Gastroesophageal sphincter (tissue), 4 donors: ENCODE results near the gene ACP3. TPM values are rescaled to one million over a fixed set of nuclear protein-coding genes. Genes with fewer than 3 reads are reported as not detected.

ENCODE experiments used
- ATAC-seq: fragments of 150-250 bp; one replicate; pipeline ENCODE4 v1.9.1; 2016; ENCODE audit warnings: mild to moderate bottlenecking, moderate library complexity
- H3K27ac ChIP-seq, 4 donors: fragments of 200-600 bp; sonication (generic) in 3 of 4; 1 replicate in 3 of 4; 2 replicates in 1 of 4; pipeline ENCODE4 v1.5.1; 2016 to 2019
- H3K27me3 ChIP-seq: fragments of 200-600 bp; sonication (generic); one replicate; pipeline ENCODE4 v1.5.1; 2019
- H3K36me3 ChIP-seq, 2 donors: fragments of 200-600 bp; sonication (generic); one replicate each; pipeline ENCODE4 v1.5.1; 2019; ENCODE audit warnings: control low read depth in 1 of 2
- H3K4me1 ChIP-seq, 3 donors: fragments of 200-600 bp; sonication (generic); 1 replicate in 2 of 3; 2 replicates in 1 of 3; pipeline ENCODE4 v1.5.1; 2016 to 2019; ENCODE audit warnings: control low read depth in 2 of 3
- H3K4me3 ChIP-seq, 2 donors: fragments of 200-600 bp; sonication (generic); one replicate each; pipeline ENCODE4 v1.5.1; 2019; ENCODE audit warnings: mild to moderate bottlenecking in 1 of 2, moderate library complexity in 1 of 2
- H3K9me3 ChIP-seq, 3 donors: fragments of 200-600 bp; sonication (generic); one replicate each; pipeline ENCODE4 v1.5.1; 2017 to 2019; ENCODE audit warnings: control low read depth in 2 of 3
- CTCF ChIP-seq, 4 experiments: fragments of 200-600 bp in 2 of 4; fragments of 450-650 bp in 2 of 4; sonication (generic) in 1 of 4; IDR thresholded peaks; one replicate each; pipeline ENCODE4 v1.5.1; 2017 to 2019; ENCODE audit warnings: antibody characterized with exemption in 4 of 4, mild to moderate bottlenecking in 2 of 4, moderate library complexity in 2 of 4
- EP300 ChIP-seq: sonication (generic); formaldehyde crosslinking; IDR thresholded peaks from one replicate; pipeline ENCODE4 v1.6.1; 2017; ENCODE audit warnings: antibody characterized with exemption, mild to moderate bottlenecking
- POLR2A ChIP-seq, 2 donors: fragments of 450-650 bp; IDR thresholded peaks; one replicate each; pipeline ENCODE4 v1.6.1; 2017; ENCODE audit warnings: antibody characterized with exemption in 2 of 2, mild to moderate bottlenecking in 2 of 2, moderate library complexity in 1 of 2
- POLR2AphosphoS5 ChIP-seq: sonication (generic); formaldehyde crosslinking; IDR thresholded peaks from one replicate; pipeline ENCODE4 v1.6.1; 2017; ENCODE audit warnings: antibody characterized with exemption
- WGBS, 2 donors: methylation state at CpG; one replicate each; pipeline ENCODE4 v1.1.5; 2018; ENCODE audit warnings: low coverage in 1 of 2; 5-methylcytosine and 5-hydroxymethylcytosine counted together
- total RNA-seq, 4 donors: library from RNA; depleted of rRNA; stranded (reverse); fragments of >200 nt; gene quantifications; one replicate each; pipeline ENCODE4 v1.1.0, GENCODE V29; 2016

ACP3 gene
- total RNA-seq, 4 donors from 2014 or later = 1.1 to 3.5 (median 2.1) TPM

GRCh38 chr3:132279030-132279429, 38.2 kb upstream of the ACP3 start:
- no peaks in the 10 kb centered on the region for H3K27me3 ChIP-seq
- H3K4me1 ChIP-seq = no peaks in the 10 kb centered on the region
- no peak for TF ChIP-seq POLR2AphosphoS5
- no peak for TF ChIP-seq POLR2A (IDR thresholded peaks at IDR 0.05)
- no peak for TF ChIP-seq EP300
- no peak for TF ChIP-seq CTCF (IDR thresholded peaks at IDR 0.05)
- H3K27ac ChIP-seq = no peak overlapping the region
- H3K4me3 ChIP-seq = no peak overlapping the region
- peaks cover 0 to 21% (median 0%) of the 10 kb centered on the region in 3 donors for H3K9me3 ChIP-seq
- WGBS, 2 donors = 57 to 63% methylated on average over 2 of the region's 2 CpGs
- no peak for ATAC-seq
- H3K36me3 ChIP-seq = no peaks in the 10 kb centered on the region

- no peaks in the 10 kb centered on the region for H3K36me3 ChIP-seq
- TF ChIP-seq POLR2A (IDR thresholded peaks at IDR 0.05) (no peak), POLR2AphosphoS5 (no peak), CTCF (IDR thresholded peaks at IDR 0.05) (no peak), EP300 (no peak)
- 0 to 7% methylated on average over 1 of the region's 1 CpG for WGBS, 2 donors
- peaks cover 5% of the 10 kb centered on the region for H3K27me3 ChIP-seq
- no peak overlapping the region for H3K27ac ChIP-seq
- ATAC-seq = peak; percentile 66
- H3K4me1 ChIP-seq = no peaks in the 10 kb centered on the region
- no peak overlapping the region for H3K4me3 ChIP-seq
- H3K9me3 ChIP-seq = peaks cover 0 to 7% (median 0%) of the 10 kb centered on the region in 3 donors
These were observed 33.8 kb upstream of the ACP3 start for GRCh38 chr3:132283440-132283839.

- Histone ChIP-seq H3K27ac (no peak overlapping the region), H3K4me3 (no peak overlapping the region), H3K9me3 (peaks cover 0 to 7% (median 0%) of the 10 kb centered on the region in 3 donors), H3K4me1 (no peaks in the 10 kb centered on the region), H3K27me3 (peaks cover 5% of the 10 kb centered on the region), H3K36me3 (no peaks in the 10 kb centered on the region)
- TF ChIP-seq POLR2A (IDR thresholded peaks at IDR 0.05) (no peak), POLR2AphosphoS5 (no peak), EP300 (no peak), CTCF (IDR thresholded peaks at IDR 0.05) (no peak)
- ATAC-seq = no peak
- 40 to 64% methylated on average over 4 to 5 of the region's 5 CpGs for WGBS, 2 donors
These were observed 33.2 kb upstream of the ACP3 start for GRCh38 chr3:132283916-132284405.

- H3K4me1 ChIP-seq = no peaks in the 10 kb centered on the region
- no peak for TF ChIP-seq POLR2AphosphoS5
- TF ChIP-seq EP300 = no peak
- no peak for TF ChIP-seq POLR2A (IDR thresholded peaks at IDR 0.05)
- no peak for TF ChIP-seq CTCF (IDR thresholded peaks at IDR 0.05)
- peaks cover 0 to 7% (median 0%) of the 10 kb centered on the region in 3 donors for H3K9me3 ChIP-seq
- no peak overlapping the region for H3K4me3 ChIP-seq
- H3K36me3 ChIP-seq = no peaks in the 10 kb centered on the region
- ATAC-seq = no peak
- H3K27me3 ChIP-seq = peaks cover 5% of the 10 kb centered on the region
- 72 to 86% methylated on average over 5 to 14 of the region's 32 CpGs for WGBS, 2 donors
- H3K27ac ChIP-seq = no peak overlapping the region
These were observed 32.2 kb upstream of the ACP3 start for GRCh38 chr3:132284781-132285619.

- no peak for TF ChIP-seq POLR2A (IDR thresholded peaks at IDR 0.05)
- no peak for TF ChIP-seq POLR2AphosphoS5
- TF ChIP-seq EP300 = no peak
- no peak for TF ChIP-seq CTCF (IDR thresholded peaks at IDR 0.05)
- Histone ChIP-seq H3K36me3 (no peaks in the 10 kb centered on the region), H3K27me3 (peaks cover 5% of the 10 kb centered on the region), H3K9me3 (peaks cover 0 to 7% (median 0%) of the 10 kb centered on the region in 3 donors), H3K4me3 (no peak overlapping the region), H3K4me1 (no peaks in the 10 kb centered on the region), H3K27ac (no peak overlapping the region)
- WGBS, 2 donors = 47 to 58% methylated on average over 2 of the region's 2 CpGs
- no peak for ATAC-seq
These were observed 31.6 kb upstream of the ACP3 start for GRCh38 chr3:132285620-132285945.
